Measurements from ENCODE around the gene ZNF77. TPM values are rescaled to one million over a fixed set of nuclear protein-coding genes. Genes with fewer than 3 reads are reported as not detected.
"Not testable (repeated sequence)": the region's sequence is repeated elsewhere in the genome, so short reads cannot be mapped to it uniquely, and the experiment has no call there.

Gene ZNF77
- total and polyA plus RNA-seq, 5 donors, result 2.1 to 4.0 (median 2.3) TPM

- intact Hi-C loops (cut with DNase I), result no loop called here
- Histone ChIP-seq H3K4me1 (ENCODE audit: control insufficient read depth, insufficient read depth, low read length) (no peaks in the 10 kb centered on the region), H3K27ac (ENCODE audit: low read length) (no peak overlapping the region), H3K27me3 (ENCODE audit: control insufficient read depth, insufficient read depth) (no peaks in the 10 kb centered on the region), H3K4me3 (ENCODE audit: low read length) (no peak overlapping the region), H3K9me3 (ENCODE audit: control insufficient read depth, low read length) (no peaks in the 10 kb centered on the region)
- 80% methylated on average over 8 of the region's 8 CpGs for WGBS
- ATAC-seq (no peak), DNase-seq (no peak)
These were observed 48.1 kb downstream of the ZNF77 start for GRCh38 chr19:2896694-2897093.

- DNase-seq; H3K4me1 ChIP-seq (ENCODE audit: control insufficient read depth, insufficient read depth, low read length); ATAC-seq; H3K4me3 ChIP-seq (ENCODE audit: low read length); intact Hi-C loops (cut with DNase I); H3K27ac ChIP-seq (ENCODE audit: low read length); H3K9me3 ChIP-seq (ENCODE audit: control insufficient read depth, low read length); H3K27me3 ChIP-seq (ENCODE audit: control insufficient read depth, insufficient read depth): not testable (repeated sequence)
- WGBS, result 79% methylated on average over 8 of the region's 8 CpGs
These were observed 54.2 kb downstream of the ZNF77 start for GRCh38 chr19:2890531-2890930.

GRCh38 chr19:2888731-2889224 is 56.0 kb downstream of the ZNF77 start:
- 63% methylated on average over 37 of the region's 37 CpGs for WGBS
- ATAC-seq (peak; percentile 27 to 57), DNase-seq (peak; percentile 59 to 74 (median 72))
- Histone ChIP-seq H3K9me3 (ENCODE audit: control insufficient read depth, low read length) (no peaks in the 10 kb centered on the region), H3K27me3 (ENCODE audit: control insufficient read depth, insufficient read depth) (no peaks in the 10 kb centered on the region), H3K4me1 (ENCODE audit: control insufficient read depth, insufficient read depth, low read length) (no peaks in the 10 kb centered on the region), H3K27ac (ENCODE audit: low read length) (no peak overlapping the region), H3K4me3 (ENCODE audit: low read length) (no peak overlapping the region)
- intact Hi-C loops (cut with DNase I), result loop anchor here in 1 of 4 donors (5.0 kb wide), 1 partner anchor 59 kb away; no protein-coding TSS in a partner anchor

- Histone ChIP-seq H3K9me3 (ENCODE audit: control insufficient read depth, low read length) (no peaks in the 10 kb centered on the region), H3K4me3 (ENCODE audit: low read length) (no peak overlapping the region), H3K4me1 (ENCODE audit: control insufficient read depth, insufficient read depth, low read length) (no peaks in the 10 kb centered on the region), H3K27ac (ENCODE audit: low read length) (no peak overlapping the region), H3K27me3 (ENCODE audit: control insufficient read depth, insufficient read depth) (no peaks in the 10 kb centered on the region)
- ATAC-seq (peak; percentile 77 to 78), DNase-seq (peak in 1 of 3 donors; percentile 31)
- 24% methylated on average over 9 of the region's 9 CpGs for WGBS
- intact Hi-C loops (cut with DNase I), result loop anchor here in 1 of 4 donors (5.0 kb wide), 1 partner anchor 60 kb away; no protein-coding TSS in a partner anchor
These were observed 57.3 kb downstream of the ZNF77 start for GRCh38 chr19:2887391-2887914.

GRCh38 chr19:2885736-2886135 is 59.0 kb downstream of the ZNF77 start:
- H3K27me3 ChIP-seq (ENCODE audit: control insufficient read depth, insufficient read depth), result no peaks in the 10 kb centered on the region
- no peak overlapping the region for H3K27ac ChIP-seq (ENCODE audit: low read length)
- no peak for DNase-seq
- ATAC-seq, result no peak
- no peaks in the 10 kb centered on the region for H3K9me3 ChIP-seq (ENCODE audit: control insufficient read depth, low read length)
- H3K4me3 ChIP-seq (ENCODE audit: low read length), result no peak overlapping the region
- intact Hi-C loops (cut with DNase I), result loop anchor here in 1 of 4 donors (5.0 kb wide), 1 partner anchor 62 kb away; no protein-coding TSS in a partner anchor
- 86% methylated on average over 17 of the region's 17 CpGs for WGBS
- H3K4me1 ChIP-seq (ENCODE audit: control insufficient read depth, insufficient read depth, low read length), result no peaks in the 10 kb centered on the region

- Histone ChIP-seq H3K4me1 (ENCODE audit: control insufficient read depth, insufficient read depth, low read length) (no peaks in the 10 kb centered on the region), H3K9me3 (ENCODE audit: control insufficient read depth, low read length) (no peaks in the 10 kb centered on the region), H3K27ac (ENCODE audit: low read length) (no peak overlapping the region), H3K4me3 (ENCODE audit: low read length) (no peak overlapping the region), H3K27me3 (ENCODE audit: control insufficient read depth, insufficient read depth) (no peaks in the 10 kb centered on the region)
- ATAC-seq, result no peak
- intact Hi-C loops (cut with DNase I), result no loop called here
- DNase-seq, result no peak
- 85% methylated on average over 14 of the region's 14 CpGs for WGBS
These were observed 60.9 kb downstream of the ZNF77 start for GRCh38 chr19:2883686-2884439.

Other genes starting within 250 kb of the ZNF77 start
- 10 to 100 TPM; 40.2 to 58.2 (median 48.6) TPM for gene GNG7, start 242.3 kb downstream of the ZNF77 start, total RNA-seq
- gene GNG7, start 242.3 kb downstream of the ZNF77 start, polyA plus RNA-seq, result 25.4 TPM
- gene DIRAS1, start 223.6 kb downstream of the ZNF77 start, total RNA-seq, result 100 to 1,000 TPM; 160 to 176 (median 172) TPM
- gene DIRAS1, start 223.6 kb downstream of the ZNF77 start, polyA plus RNA-seq, result 155 TPM
- 10 to 100 TPM; 19.9 to 25.5 (median 23.4) TPM for gene SLC39A3, start 205.0 kb downstream of the ZNF77 start, total RNA-seq
- 29.3 TPM for gene SLC39A3, start 205.0 kb downstream of the ZNF77 start, polyA plus RNA-seq
- gene SGTA, start 161.7 kb downstream of the ZNF77 start, total RNA-seq, result 10 to 100 TPM; 53.6 to 84.2 (median 64.6) TPM
- 86.5 TPM for gene SGTA, start 161.7 kb downstream of the ZNF77 start, polyA plus RNA-seq
- 10 to 100 TPM; 41.4 to 69.4 (median 54.1) TPM for gene THOP1, start 159.5 kb downstream of the ZNF77 start, total RNA-seq
- 64.0 TPM for gene THOP1, start 159.5 kb downstream of the ZNF77 start, polyA plus RNA-seq
- gene ZNF554, start 125.1 kb downstream of the ZNF77 start, total RNA-seq, result 1 to 10 TPM; 4.7 to 6.7 (median 6.3) TPM
- 4.7 TPM for gene ZNF554, start 125.1 kb downstream of the ZNF77 start, polyA plus RNA-seq
- gene ZNF555, start 103.5 kb downstream of the ZNF77 start, total RNA-seq, result 10 to 100 TPM in 2 of 4 donors, 1 to 10 TPM in 2; 8.8 to 15.7 (median 9.6) TPM
- gene ZNF555, start 103.5 kb downstream of the ZNF77 start, polyA plus RNA-seq, result 3.4 TPM
- under 1 TPM in 1 of 4 donors, not detected in 3; 0.25 TPM for gene ZNF556, start 77.6 kb downstream of the ZNF77 start, total RNA-seq
- not detected for gene ZNF556, start 77.6 kb downstream of the ZNF77 start, polyA plus RNA-seq
- gene ZNF57, start 44.0 kb downstream of the ZNF77 start, total RNA-seq, result 1 to 10 TPM; 1.9 to 3.1 (median 2.4) TPM
- gene ZNF57, start 44.0 kb downstream of the ZNF77 start, polyA plus RNA-seq, result 1.9 TPM
- gene TLE6, start 32.6 kb upstream of the ZNF77 start, total RNA-seq, result 1 to 10 TPM in 2 of 4 donors, under 1 TPM in 2; 0.28 to 2.2 (median 1.2) TPM
- gene TLE6, start 32.6 kb upstream of the ZNF77 start, polyA plus RNA-seq, result 2.1 TPM
- gene TLE2, start 84.3 kb upstream of the ZNF77 start, total RNA-seq, result 100 to 1,000 TPM in 1 of 4 donors, 10 to 100 TPM in 3; 78.4 to 102 (median 88.1) TPM
- 68.6 TPM for gene TLE2, start 84.3 kb upstream of the ZNF77 start, polyA plus RNA-seq
- gene TLE5, start 117.5 kb upstream of the ZNF77 start, total RNA-seq, result 1,000 to 10,000 TPM in 2 of 4 donors, 100 to 1,000 TPM in 2; 784 to 1,020 (median 971) TPM
- 1,565 TPM for gene TLE5, start 117.5 kb upstream of the ZNF77 start, polyA plus RNA-seq
- 10 to 100 TPM; 63.3 to 71.6 (median 69.7) TPM for gene GNA11, start 149.4 kb upstream of the ZNF77 start, total RNA-seq
- 69.8 TPM for gene GNA11, start 149.4 kb upstream of the ZNF77 start, polyA plus RNA-seq
- 1 to 10 TPM; 1.8 to 2.5 (median 2.1) TPM for gene GNA15, start 191.1 kb upstream of the ZNF77 start, total RNA-seq
- 1.00 TPM for gene GNA15, start 191.1 kb upstream of the ZNF77 start, polyA plus RNA-seq
- gene S1PR4, start 233.8 kb upstream of the ZNF77 start, total RNA-seq, result under 1 TPM; 0.33 to 0.96 (median 0.74) TPM
- gene S1PR4, start 233.8 kb upstream of the ZNF77 start, polyA plus RNA-seq, result 0.97 TPM
- 10 to 100 TPM; 25.8 to 36.6 (median 27.9) TPM for gene NCLN, start 241.0 kb upstream of the ZNF77 start, total RNA-seq
- 20.3 TPM for gene NCLN, start 241.0 kb upstream of the ZNF77 start, polyA plus RNA-seq